A172 (cell line): ENCODE data around the gene RBM7. TPM values are rescaled to one million over a fixed set of nuclear protein-coding genes. Genes with fewer than 3 reads are reported as not detected.

Source experiments
- DNase-seq: peaks from one replicate; pipeline ENCODE4 v3.0.0-alpha.2; 2015; ENCODE audit warnings: low spot score
- total RNA-seq: library from RNA; depleted of rRNA; stranded (reverse); fragments of >200 nt; shearing (Covaris generic); gene quantifications from 2 replicates; pipeline ENCODE4 v1.2.3, GENCODE V29; 2014; rRNA removed

The RBM7 gene, protein sequence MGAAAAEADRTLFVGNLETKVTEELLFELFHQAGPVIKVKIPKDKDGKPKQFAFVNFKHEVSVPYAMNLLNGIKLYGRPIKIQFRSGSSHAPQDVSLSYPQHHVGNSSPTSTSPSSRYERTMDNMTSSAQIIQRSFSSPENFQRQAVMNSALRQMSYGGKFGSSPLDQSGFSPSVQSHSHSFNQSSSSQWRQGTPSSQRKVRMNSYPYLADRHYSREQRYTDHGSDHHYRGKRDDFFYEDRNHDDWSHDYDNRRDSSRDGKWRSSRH
- 39.3 and 52.8 TPM in 2 replicates for total RNA-seq

DNA sequence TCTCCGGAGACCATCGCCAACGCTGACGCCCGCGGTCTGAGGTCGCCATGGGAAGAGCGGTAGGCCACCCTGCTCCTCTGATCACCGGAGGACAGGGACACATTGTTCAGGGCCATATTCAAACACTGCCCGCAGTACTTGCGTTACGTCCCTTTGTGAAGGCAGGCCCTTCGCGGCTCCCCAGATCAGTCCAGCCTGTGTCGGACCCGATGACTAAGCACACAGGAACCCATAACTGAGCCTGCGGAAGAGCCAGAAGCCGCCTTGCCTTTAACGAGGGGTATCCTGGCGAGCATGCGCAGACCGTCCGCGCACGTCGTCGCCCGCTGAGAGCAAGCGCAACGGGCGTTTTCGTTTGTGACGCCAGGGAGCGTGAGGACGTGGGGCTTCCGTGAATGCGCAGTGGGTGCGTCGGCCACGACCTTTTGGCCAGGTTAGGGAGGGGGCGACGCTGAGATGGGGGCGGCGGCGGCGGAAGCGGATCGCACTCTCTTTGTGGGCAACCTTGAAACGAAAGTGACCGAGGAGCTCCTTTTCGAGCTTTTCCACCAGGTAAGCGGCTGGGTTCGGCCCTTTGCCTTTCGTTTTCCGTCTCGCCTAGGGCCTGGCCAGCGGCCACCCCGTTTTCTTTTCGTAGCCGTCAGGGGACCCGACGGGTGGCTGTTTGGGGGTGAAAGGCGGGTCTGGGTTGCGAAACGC, at the start of gene RBM7, which contains the start of gene C11orf71:
Gene RBM7, plus strand, starts transcription at position 451 of the 699 bp plus-strand sequence. Its CDS starts 6 bp downstream, at position 457.
Gene C11orf71, minus strand, starts transcription at position 296 of the 699 bp plus-strand sequence. Its CDS starts 180 bp downstream, at position 116.
- DNase-seq: peak; percentile 91

DNA sequence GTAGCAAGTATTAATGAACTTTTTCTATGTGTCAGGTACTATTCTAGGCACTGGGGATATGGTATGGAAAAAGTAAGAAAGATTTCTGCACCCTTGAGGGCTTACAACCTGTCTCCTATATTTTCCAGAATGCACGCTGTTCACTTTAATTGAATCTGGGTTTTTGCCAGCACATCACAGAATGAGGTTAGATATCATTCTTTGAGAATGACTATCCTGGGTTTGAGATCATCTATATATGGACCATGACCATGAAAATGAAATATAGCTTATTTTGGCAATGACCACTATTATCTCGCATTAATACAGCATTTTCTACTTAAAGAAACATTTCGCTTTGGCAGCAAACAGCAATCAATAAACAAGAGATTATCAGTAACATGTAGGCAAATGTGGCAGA, 47.0 kb upstream of the RBM7 start:
- no peak for DNase-seq

DNA sequence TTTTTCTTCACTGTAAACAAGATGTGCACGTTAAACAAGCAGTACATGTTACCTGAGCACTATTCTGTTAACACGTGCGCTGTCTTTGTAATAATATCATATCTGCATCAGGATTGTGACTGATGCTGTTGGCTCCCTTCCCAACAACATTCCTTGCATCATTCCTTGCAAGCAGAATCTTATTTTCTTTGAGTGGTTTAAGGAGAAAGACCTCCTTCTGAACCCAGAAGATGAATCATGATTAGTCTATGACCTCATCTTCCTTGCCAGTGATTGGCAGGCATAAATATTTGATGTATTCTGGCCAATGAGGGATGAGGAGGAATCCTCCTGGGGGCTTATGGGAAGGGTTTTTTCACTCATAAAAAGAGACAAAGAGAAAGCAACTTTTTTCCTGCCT, 46.4 kb upstream of the RBM7 start:
- peak; percentile 82 for DNase-seq

DNA sequence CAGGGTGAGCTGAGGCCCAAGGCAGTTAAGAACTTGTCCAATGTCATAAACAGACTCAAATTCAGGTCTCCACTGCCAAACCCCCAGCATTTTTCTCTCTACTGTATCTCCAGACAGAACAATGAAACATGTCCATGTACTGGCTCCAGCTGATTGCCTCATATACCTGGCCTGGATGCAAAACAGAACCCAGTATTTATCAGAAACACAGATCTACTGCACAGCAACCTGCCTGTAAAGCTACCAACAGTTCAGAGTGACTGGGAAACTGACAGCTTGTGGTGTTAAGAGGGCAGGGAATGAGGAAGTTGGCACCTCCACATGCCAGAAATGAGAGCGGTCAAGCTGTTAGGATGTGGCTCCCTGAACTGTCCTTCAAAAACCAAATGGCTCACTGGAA, 41.8 kb upstream of the RBM7 start:
- no peak for DNase-seq

DNA sequence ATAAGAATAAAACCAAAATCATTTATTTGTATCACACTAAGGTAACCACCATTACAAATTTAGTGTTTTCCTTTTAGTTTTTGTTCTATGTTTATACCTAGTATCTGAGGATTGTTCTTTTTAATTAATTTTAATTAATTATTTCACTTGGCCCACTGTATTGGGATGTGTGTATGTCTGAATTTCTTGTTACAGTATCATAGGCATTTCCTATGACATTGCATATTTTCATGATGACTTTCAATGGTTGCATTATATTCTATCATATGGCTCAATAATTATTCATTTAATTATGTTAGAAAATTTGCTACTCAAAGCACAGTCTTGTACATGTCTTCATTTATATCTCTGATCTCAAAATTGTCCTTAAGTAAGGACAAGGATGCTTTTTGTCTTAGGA, 41.1 kb upstream of the RBM7 start:
- no peak for DNase-seq

DNA sequence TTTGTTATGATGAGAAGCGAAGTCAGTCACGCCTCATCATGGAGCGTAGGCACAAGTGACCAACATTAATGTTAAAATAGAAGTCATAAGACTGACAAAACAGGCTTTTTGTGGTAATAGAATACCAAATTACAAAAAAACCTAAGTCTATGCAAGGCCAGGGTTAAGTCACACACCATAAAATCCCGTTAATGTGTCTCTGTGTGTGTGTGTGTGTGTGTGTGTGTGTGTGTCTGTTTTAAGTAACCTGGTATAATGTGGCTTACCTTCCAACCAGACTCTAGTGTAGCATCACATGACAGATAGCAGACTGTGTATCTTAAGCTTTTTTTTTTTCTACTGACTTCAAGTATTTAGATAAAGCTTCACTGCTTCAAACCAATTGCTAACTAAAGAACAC, 38.1 kb upstream of the RBM7 start:
- DNase-seq: no peak

DNA sequence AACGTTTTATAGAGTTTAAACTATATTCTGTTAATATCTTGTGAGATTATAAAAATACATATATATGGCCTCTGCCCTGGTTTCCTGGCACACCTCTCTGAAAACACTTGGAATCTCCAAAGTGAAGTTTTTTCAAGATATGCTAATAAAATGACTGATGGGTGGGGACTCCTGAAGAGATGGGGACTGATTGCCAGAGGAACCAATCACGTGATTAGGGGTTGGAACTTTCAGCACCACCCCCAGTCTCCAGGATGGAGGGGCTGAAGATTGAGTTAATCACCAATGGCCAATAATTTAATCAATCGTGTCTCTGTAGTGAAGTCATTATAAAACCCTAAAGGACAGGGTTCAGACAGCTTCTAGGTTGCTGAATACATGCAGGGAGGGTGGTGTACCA, 37.5 kb upstream of the RBM7 start:
- DNase-seq: no peak

DNA sequence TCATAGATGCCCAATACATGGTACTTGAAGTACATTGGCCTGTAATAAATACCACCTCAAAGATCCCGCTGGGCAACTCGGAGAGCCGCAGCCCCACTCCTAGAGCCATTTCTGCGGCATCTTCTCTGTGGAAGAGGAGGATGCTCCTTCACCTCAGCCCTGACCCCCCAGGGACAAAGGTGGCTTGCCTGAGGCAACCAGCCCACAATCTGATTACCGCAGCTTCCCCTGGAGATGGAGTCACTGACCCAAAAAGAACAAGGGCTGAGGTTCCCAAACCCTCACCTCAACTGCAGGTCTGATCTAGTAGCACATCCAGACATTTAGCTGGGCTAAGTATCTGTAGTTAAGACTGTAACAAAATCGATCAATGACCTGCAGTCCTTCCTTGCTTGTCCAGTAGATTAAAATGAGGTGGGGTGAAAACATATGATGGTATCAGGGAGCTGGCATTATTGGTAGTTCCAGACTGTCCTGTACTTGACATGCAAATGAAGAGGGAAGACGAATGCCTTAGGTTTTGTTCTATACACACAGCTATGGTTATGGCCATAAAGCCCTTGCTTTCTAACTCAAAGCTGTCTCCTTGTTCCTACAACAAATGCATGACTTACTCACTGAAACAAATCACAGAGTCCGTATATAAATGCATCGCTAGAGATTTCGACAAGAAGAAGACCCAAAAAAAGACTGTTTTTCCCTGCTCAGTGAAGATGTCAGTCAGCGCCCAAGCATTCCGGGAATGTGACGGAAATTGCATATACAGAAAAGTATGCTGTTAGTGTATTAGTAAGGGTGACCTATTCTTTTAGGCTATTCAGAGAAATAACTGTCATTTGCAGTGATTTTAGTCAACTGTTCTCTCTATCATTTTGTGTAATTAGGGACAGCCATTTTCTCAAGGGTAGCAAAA, 33.9 kb upstream of the RBM7 start:
- DNase-seq: peak; percentile 84

DNA sequence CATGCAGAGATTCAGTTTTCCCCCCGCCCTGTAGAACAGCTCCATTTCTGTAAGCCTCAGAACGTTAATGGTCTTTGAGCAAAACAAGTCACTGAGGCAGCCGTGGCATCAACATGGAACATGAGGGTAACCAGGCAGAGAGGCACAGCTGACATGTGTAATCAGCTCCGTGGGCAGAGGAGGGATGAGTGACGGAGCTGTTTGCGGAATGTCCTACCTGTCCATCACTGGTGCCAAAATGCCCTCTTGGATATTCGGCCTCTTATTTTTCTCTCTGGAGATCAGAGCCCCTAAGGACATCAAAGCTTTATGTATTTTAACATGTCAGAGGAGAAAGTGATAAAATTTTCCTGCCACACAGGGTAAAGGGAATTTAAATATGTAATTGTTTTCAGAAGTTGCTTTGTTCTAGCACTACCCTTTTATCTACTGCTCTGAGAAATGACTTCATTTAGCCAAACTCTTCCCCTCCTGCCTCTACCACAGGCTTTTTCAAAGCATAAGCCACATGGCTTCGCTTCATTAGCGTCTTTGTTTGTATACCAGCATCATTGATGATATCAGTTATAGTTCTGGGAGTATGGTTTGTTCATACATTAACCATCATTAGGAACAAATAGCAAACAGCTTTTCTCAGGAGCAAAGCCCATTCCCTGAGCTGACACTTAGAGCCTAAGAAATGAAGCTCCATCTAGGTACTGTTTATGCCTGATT, 33.1 kb upstream of the RBM7 start:
- no peak for DNase-seq

DNA sequence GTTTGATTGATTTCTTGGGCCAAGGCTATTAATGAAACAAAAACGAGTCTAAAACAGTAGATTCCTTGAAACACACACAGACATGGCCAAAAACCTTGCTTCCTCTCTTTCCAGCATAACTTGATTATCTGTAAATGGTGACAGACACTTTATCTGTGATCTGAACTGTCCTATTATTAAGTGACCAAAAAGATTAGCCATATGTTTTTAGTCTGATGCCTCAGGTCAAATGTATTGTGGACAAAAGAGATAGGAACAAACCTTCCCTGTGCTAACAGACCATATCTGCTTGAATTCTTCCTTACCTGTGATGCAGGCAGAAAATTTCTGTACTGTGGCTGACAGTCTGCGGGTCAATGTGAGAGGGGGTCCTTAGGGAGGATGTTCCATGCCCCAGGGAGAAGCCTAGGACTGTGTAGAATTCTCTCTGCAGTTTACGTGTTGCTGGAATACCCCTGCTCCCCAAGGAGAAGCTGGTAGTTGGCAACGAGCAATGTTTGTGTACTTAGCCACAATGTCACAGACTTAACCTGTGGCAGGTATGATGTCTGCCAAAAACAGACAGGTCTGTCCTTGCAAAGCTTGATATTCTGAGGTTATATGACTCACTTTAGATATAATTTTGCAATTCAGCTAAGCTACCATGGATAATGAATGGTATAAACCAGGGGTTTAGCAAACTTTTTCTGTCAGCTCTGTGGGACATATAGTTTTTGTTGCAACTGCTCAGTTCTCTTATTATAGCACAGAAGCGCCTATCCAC, 31.4 kb upstream of the RBM7 start:
- no peak for DNase-seq

DNA sequence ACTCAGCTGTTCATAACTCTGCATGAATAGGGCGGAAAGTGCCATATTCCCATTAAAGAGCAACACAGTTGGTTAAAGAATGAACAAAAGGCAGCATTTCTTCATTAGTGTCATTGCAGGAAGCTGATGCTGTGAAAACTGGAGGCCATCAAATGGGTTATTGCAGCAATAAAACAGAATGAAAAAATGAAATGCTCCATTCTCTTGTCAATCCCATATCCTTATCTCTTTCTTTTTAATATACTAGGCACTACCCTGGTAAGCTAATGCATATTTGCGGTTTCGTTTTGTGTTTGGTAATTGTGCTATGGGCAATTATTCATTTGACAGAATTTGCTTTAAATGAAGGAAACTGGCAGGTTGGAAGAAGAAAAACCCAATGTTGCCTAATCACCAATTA, 25.4 kb upstream of the RBM7 start:
- peak; percentile 53 for DNase-seq

DNA sequence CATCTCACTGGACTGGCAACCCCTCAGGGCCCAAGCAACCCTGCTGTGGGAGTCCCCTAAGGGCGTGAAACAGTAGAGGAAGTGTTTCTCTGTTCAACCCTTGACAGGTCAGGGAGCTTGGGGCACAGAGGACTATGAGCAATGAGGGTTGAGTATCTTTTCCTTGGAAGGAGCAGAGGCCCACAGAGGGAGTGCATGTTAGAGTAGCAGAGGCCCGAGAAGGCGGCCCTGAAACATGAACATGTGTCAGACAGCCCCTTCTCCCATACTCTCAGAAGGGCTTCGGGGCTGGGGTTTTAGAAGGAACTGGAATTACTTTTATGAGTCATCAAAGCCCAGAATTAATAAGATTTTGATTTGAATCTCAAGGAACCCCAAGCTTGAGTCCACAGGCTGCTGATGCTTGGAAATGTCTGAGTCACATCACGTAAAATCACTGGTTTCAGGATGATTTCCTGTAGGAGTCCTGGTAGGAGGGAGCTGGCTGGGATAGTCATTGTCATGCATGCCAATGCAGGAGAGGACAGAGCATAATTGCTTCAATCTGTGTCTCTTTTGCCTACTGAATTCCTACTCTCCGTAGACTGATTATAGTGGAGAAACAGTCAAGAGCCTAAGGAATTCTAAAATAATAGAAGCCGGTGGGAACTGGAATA, 22.7 kb upstream of the RBM7 start:
- DNase-seq: peak; percentile 79

DNA sequence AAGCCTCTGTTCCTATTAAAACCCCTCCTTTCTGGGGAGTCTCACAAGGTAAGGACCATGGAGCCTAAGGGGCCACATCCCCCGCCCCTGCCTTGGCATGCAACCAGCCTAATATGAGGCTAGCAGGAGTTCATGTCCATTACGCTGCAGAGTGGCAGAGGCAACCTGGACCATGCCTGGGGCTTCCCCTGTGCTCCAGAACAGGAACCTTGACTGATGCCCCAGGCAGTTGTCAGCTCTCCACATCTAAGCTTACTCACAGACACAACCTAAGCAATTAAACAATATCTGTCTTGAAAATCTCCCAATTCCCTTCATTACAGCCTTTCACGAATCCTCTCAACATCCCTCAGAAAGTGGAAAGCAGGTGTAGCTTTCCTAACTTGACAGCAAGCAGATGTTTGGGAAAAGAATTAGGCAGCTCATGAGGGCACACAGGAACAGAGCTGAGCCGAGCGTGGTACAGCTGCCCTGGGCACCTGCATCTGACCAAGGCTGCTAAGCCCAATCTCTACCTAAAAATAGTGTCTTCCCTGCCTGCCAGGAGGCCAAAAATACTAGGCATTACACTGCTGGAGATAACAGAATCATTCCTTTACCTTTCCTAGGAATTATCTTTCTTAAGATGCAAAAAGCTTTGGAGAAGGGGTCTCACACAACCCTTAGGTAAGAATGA, 20.9 kb upstream of the RBM7 start:
- no peak for DNase-seq

DNA sequence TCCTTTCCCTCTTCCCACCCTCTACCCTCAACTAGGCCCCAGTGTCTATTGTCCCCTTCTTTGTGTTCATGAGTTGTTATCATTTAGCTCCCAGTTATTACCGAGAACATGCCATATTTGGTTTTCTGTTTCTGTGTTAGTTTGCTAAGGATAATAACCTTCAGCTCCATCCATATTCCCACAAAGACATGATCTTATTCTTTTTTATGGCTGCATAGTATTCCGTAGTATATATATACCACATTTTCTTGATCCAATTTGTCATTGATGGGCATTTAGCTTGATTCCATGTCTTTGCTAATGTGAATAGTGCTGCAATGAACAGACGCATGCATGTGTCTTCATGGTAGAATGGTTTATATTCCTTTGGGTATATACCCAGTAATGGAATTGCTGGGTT, 18.0 kb upstream of the RBM7 start:
- no peak for DNase-seq

DNA sequence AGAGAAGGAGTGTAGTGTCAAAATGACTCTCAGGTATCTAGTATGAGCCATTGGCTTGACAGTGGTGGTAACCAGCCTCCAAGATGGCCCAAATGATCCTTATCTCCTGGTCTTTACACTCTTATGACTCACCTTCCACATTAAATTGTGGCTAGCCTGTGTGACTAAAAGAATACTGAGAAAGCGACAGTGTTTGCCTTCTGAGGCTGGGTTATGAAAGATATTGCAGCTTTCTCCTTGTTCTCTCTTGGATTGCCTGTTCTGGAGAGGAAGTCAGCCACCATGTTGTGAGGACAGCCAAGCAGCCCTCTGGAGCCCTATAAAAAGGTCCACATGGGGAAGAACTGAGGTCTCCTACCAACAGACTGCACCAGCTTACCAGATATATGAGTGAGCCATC, 16.0 kb upstream of the RBM7 start:
- DNase-seq: no peak

DNA sequence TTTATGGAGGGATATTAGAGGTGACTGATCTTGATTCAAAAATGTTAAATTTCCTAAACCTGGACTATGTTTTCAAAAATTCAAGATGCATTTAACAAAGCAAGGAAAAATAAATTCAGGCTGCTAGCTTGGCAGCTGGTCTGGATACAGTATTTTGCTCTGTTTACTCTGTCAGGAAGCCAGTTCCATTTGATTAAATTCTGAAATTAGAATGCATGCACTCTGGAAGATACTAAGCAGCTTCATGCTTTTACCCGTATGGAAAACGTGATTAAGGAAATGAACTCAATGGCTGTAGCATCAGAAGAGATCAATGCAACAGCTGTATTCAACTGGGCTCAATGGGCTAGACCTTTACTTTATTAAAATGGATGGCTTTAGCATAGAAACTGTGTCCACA, 14.3 kb upstream of the RBM7 start:
- DNase-seq: no peak

DNA sequence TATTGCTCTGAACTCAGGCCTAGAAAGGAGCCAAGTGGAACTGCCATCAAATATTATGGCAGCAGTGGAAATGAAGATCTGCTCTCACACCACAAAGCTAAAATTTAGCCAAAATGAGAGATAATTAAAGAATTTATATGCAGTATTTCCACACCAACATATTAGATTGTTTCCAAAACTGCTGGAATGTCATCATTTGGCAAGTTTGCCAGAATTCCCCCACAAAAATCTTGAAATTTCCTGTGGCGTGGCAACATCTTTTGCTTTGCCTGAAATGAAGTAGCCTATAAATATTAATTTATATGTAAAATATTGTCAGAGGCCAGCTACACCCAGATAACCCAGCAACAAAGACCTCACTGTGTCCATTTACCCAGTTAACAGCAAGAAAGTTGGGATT, 13.9 kb upstream of the RBM7 start:
- DNase-seq: no peak

DNA sequence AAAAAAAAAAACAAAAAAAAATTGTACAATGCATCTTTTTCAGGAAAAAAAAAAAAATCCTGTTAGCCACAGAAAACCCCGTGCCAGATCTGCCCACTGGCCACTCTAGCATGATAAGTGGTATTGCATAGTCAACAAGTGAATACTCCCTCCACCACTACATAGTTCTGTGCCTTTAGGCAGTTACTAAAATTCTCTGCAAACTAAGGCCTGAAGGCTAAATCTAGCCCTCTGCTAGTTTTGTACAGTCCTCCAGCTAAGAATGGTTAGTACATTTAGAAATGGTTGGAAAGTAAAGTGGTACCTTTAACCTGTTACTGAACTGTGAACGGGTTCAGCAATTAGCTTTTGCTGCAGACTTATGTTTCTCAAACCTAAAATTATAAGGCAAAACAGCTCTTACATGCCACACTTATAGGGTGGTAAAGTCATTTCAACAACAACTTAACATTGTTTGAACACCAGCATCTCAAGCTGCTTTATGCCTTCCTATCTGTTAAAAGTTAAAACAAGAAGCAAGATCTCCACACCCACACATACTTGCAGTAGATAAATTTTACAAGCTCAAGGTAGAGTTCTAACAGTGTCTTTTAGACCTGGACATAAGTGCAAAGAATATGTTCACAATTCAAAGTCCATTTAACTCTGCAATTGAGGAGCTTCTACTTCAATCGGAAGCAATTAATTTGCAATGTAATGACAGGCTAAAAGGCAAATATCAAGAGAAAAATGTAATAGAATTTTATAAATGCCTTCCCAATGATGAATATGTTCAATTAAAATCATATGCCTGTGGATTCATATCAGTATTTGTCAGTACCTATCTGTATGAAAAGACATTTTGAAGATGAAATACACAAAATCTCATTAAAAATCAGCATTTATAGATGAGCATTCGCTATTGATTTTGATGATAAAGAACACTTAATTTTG, 7.5 kb upstream of the RBM7 start:
- DNase-seq: no peak

DNA sequence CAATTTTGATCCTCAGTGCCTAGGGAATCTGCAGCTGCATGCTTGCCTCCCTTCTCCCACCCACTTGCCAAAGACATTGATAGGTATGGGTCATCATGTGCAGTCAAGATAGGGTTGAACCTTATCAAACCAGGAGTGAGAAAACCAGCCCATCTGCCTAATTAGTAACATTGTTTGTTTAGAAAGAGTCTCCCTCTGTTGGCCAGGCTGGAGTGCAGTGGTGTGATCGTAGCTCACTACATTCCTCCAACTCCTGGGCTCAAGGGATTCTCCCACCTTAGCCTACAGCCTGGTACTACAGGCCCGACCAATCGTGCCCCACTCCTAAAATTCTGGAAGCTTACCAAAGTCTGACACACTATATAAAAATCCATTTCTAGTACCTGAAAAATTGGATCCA, 4.7 kb upstream of the RBM7 start:
- DNase-seq: peak; percentile 29
